CD14-positive monocyte (primary cell): ENCODE results near the gene PRSS35. TPM values are rescaled to one million over a fixed set of nuclear protein-coding genes. Genes with fewer than 3 reads are reported as not detected.

Experiments
- DNase-seq, 3 donors: peaks; one replicate each; pipeline ENCODE4 v3.0.0-alpha.2; 2011 to 2022
- H2AFZ ChIP-seq: 2 replicates; pipeline ENCODE4 v1.6.0; 2012; ENCODE audit warnings: mild to moderate bottlenecking, low read depth, low read length, inconsistent platforms; ENCODE audit not compliant: insufficient read depth, poor library complexity, severe bottlenecking
- H3K27ac ChIP-seq, 2 donors: 1 replicate in 1 of 2; 2 replicates in 1 of 2; pipeline ENCODE4 v1.5.1; 2012 to 2013; ENCODE audit warnings: low read length in 2 of 2, control low read depth in 1 of 2, inconsistent platforms in 1 of 2, low read depth in 1 of 2, mild to moderate bottlenecking in 1 of 2
- H3K27me3 ChIP-seq, 2 donors: one replicate each; pipeline versions ENCODE4 v1.6.0 to v1.6.1; 2011 to 2013; ENCODE audit warnings: low read length in 2 of 2; ENCODE audit not compliant: control insufficient read depth in 2 of 2, insufficient read depth in 2 of 2
- H3K36me3 ChIP-seq, 2 donors: replicated peaks in 1 of 2; 1 replicate in 1 of 2; 2 replicates in 1 of 2; pipeline versions ENCODE4 v1.5.1 to v1.6.1; 2012 to 2013; ENCODE audit warnings: low read length in 2 of 2, control low read depth in 1 of 2, inconsistent platforms in 1 of 2, mild to moderate bottlenecking in 1 of 2; ENCODE audit not compliant: insufficient read depth in 2 of 2, control insufficient read depth in 1 of 2
- H3K4me1 ChIP-seq, 2 donors: 1 replicate in 1 of 2; 2 replicates in 1 of 2; pipeline versions ENCODE4 v1.5.1 to v1.6.1; 2012 to 2013; ENCODE audit warnings: low read length in 2 of 2, control low read depth in 1 of 2, inconsistent platforms in 1 of 2, mild to moderate bottlenecking in 1 of 2, moderate library complexity in 1 of 2; ENCODE audit not compliant: insufficient read depth in 2 of 2, control insufficient read depth in 1 of 2
- H3K4me2 ChIP-seq: replicated peaks from 2 replicates; pipeline ENCODE3; 2012; ENCODE audit warnings: low read length, moderate library complexity, mild to moderate bottlenecking; ENCODE audit not compliant: poor library complexity, severe bottlenecking; ENCODE audit errors: extremely low read depth
- H3K4me3 ChIP-seq, 3 experiments: fragments of 200-600 bp in 1 of 3; sonication (generic) in 1 of 3; replicated peaks in 1 of 3; 1 replicate in 2 of 3; 2 replicates in 1 of 3; pipeline ENCODE4 v1.5.1; 2011 to 2013; ENCODE audit warnings: low read length in 3 of 3, mild to moderate bottlenecking in 3 of 3, control low read depth in 2 of 3, low read depth in 2 of 3, inconsistent platforms in 1 of 3, moderate library complexity in 1 of 3
- H3K79me2 ChIP-seq: 2 replicates; pipeline ENCODE4 v1.6.0; 2012; ENCODE audit warnings: mild to moderate bottlenecking, control low read depth, inconsistent platforms, low read length, moderate library complexity; ENCODE audit not compliant: insufficient read depth
- H3K9ac ChIP-seq: 2 replicates; pipeline ENCODE4 v1.6.0; 2017; ENCODE audit warnings: low read length, mild to moderate bottlenecking; ENCODE audit not compliant: insufficient read depth, poor library complexity, severe bottlenecking
- H3K9me3 ChIP-seq, 2 donors: replicated peaks in 1 of 2; 1 replicate in 1 of 2; 2 replicates in 1 of 2; pipeline versions ENCODE4 v1.5.1 to v1.6.1; 2012 to 2013; ENCODE audit warnings: low read length in 2 of 2, control low read depth in 1 of 2; ENCODE audit not compliant: control insufficient read depth in 1 of 2, insufficient read depth in 1 of 2
- H4K20me1 ChIP-seq: 2 replicates; pipeline ENCODE4 v1.6.0; 2012; ENCODE audit warnings: mild to moderate bottlenecking, low read length, control low read depth, moderate library complexity; ENCODE audit not compliant: insufficient read depth
- H3K27ac Mint-ChIP-seq, 7 donors: one replicate each; pipeline ENCODE4 v1.8.0; 2020; ENCODE audit warnings: mild to moderate bottlenecking in 7 of 7, mixed read lengths in 7 of 7, moderate library complexity in 6 of 7, inconsistent platforms in 2 of 7
- H3K27me3 Mint-ChIP-seq, 3 donors: one replicate each; pipeline ENCODE4 v1.8.0; 2021 to 2022; ENCODE audit warnings: low read depth in 3 of 3, mild to moderate bottlenecking in 3 of 3, mixed read lengths in 3 of 3, moderate library complexity in 3 of 3, inconsistent platforms in 1 of 3
- H3K36me3 Mint-ChIP-seq, 2 donors: one replicate each; pipeline ENCODE4 v1.8.0; 2020; ENCODE audit warnings: mixed read lengths in 2 of 2, inconsistent platforms in 1 of 2, mild to moderate bottlenecking in 1 of 2
- H3K4me1 Mint-ChIP-seq: one replicate; pipeline ENCODE4 v1.8.0; 2020; ENCODE audit warnings: mild to moderate bottlenecking, mixed read lengths
- H3K4me3 Mint-ChIP-seq, 2 donors: one replicate each; pipeline ENCODE4 v1.8.0; 2020; ENCODE audit warnings: mild to moderate bottlenecking in 2 of 2, mixed read lengths in 2 of 2, moderate library complexity in 1 of 2
- H3K9me3 Mint-ChIP-seq, 7 donors: one replicate each; pipeline ENCODE4 v1.8.0; 2020 to 2022; ENCODE audit warnings: mixed read lengths in 7 of 7, mild to moderate bottlenecking in 6 of 7, moderate library complexity in 6 of 7, inconsistent platforms in 2 of 7
- WGBS: methylation state at CpG from one replicate; pipeline ENCODE4 v1.1.5; 2013; ENCODE audit warnings: missing lambda C conversion rate; ENCODE audit not compliant: insufficient coverage; 5-methylcytosine and 5-hydroxymethylcytosine counted together
- intact Hi-C, 2 donors: fragments of 100-400 bp; cut with micrococcal nuclease; formaldehyde crosslinking; loops; one replicate each; pipeline versions ENCODE4 v1.15.0 to v1.15.1; 2023
- polyA plus RNA-seq, 3 donors: library from polyadenylated mRNA; depleted of rRNA in 1 of 3; unstranded in 2 of 3; stranded (reverse) in 1 of 3; fragments of 300-500 nt in 2 of 3; fragments of >200 nt in 1 of 3; fragmentation: Illumina TruSeq in 2 of 3; gene quantifications; 1 replicate in 2 of 3; 2 replicates in 1 of 3; pipeline ENCODE4 v1.2.3, GENCODE V29; 2012 to 2021
- TF ChIP-seq, protein P1 (sequence below): fragments of 200-600 bp; IDR thresholded peaks from one replicate; pipeline ENCODE4 v1.8.0; 2022; ENCODE audit warnings: antibody characterized with exemption, mild to moderate bottlenecking

PRSS35 gene
- polyA plus RNA-seq, 3 donors = not detected

GRCh38 chr6:83574783-83575182, 62.4 kb downstream of the PRSS35 start:
- peaks cover 2 to 17% (median 9%) of the 10 kb centered on the region in 7 donors for H3K9me3 Mint-ChIP-seq
- Histone ChIP-seq H4K20me1 (no peaks in the 10 kb centered on the region), H3K9ac (no peak overlapping the region), H3K4me3 (no peak overlapping the region), H3K4me1 (no peaks in the 10 kb centered on the region), H3K79me2 (no peaks in the 10 kb centered on the region), H3K27ac (no peak overlapping the region), H3K36me3 (no peaks in the 10 kb centered on the region), H3K4me2 (no peak overlapping the region), H3K9me3 (no peaks in the 10 kb centered on the region), H2AFZ (no peak overlapping the region), H3K27me3 (peaks cover 0 to 2% of the 10 kb centered on the region in 2 donors)
- no peaks in the 10 kb centered on the region for H3K36me3 Mint-ChIP-seq
- H3K27me3 Mint-ChIP-seq = peaks cover 6 to 16% (median 10%) of the 10 kb centered on the region in 3 donors
- WGBS = 85% methylated on average over 2 of the region's 6 CpGs
- DNase-seq = no peak
- TF ChIP-seq, protein P1, sequence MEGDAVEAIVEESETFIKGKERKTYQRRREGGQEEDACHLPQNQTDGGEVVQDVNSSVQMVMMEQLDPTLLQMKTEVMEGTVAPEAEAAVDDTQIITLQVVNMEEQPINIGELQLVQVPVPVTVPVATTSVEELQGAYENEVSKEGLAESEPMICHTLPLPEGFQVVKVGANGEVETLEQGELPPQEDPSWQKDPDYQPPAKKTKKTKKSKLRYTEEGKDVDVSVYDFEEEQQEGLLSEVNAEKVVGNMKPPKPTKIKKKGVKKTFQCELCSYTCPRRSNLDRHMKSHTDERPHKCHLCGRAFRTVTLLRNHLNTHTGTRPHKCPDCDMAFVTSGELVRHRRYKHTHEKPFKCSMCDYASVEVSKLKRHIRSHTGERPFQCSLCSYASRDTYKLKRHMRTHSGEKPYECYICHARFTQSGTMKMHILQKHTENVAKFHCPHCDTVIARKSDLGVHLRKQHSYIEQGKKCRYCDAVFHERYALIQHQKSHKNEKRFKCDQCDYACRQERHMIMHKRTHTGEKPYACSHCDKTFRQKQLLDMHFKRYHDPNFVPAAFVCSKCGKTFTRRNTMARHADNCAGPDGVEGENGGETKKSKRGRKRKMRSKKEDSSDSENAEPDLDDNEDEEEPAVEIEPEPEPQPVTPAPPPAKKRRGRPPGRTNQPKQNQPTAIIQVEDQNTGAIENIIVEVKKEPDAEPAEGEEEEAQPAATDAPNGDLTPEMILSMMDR = no peak
- intact Hi-C loops = no loop called here
- H3K4me3 Mint-ChIP-seq = no peak overlapping the region
- peaks cover 4% of the 10 kb centered on the region for H3K4me1 Mint-ChIP-seq
- no peak overlapping the region for H3K27ac Mint-ChIP-seq

Other genes starting within 250 kb of the PRSS35 start
- gene ME1, start 81.5 kb upstream of the PRSS35 start, polyA plus RNA-seq = 1 to 10 TPM; 1.3 to 4.0 (median 2.1) TPM
- gene SNAP91, start 196.6 kb downstream of the PRSS35 start, polyA plus RNA-seq = not detected